Stomach (tissue), 9 donors: ENCODE data around the gene CTIF. TPM values are rescaled to one million over a fixed set of nuclear protein-coding genes. Genes with fewer than 3 reads are reported as not detected.

Experiments used
- DNase-seq, 2 donors: peaks; one replicate each; pipeline versions ENCODE4 v3.0.0 to v3.0.0-alpha.2; 2013 to 2019
- H3K27ac ChIP-seq, 5 donors: fragments of 200-600 bp in 4 of 5; sonication (generic) in 4 of 5; one replicate each; pipeline ENCODE4 v1.5.1; 2013 to 2019; ENCODE audit warnings: mild to moderate bottlenecking in 1 of 5, moderate library complexity in 1 of 5
- H3K27me3 ChIP-seq, 3 donors: fragments of 200-600 bp; sonication (generic); one replicate each; pipeline ENCODE4 v1.5.1; 2017 to 2019; ENCODE audit warnings: mixed run types in 1 of 3
- H3K36me3 ChIP-seq, 4 donors: fragments of 200-600 bp; sonication (generic); 1 replicate in 3 of 4; 2 replicates in 1 of 4; pipeline ENCODE4 v1.5.1; 2016 to 2019
- H3K4me1 ChIP-seq, 4 donors: fragments of 200-600 bp; sonication (generic); one replicate each; pipeline ENCODE4 v1.5.1; 2016 to 2019
- H3K4me3 ChIP-seq, 4 donors: fragments of 200-600 bp; sonication (generic) in 3 of 4; one replicate each; pipeline ENCODE4 v1.5.1; 2016 to 2019; ENCODE audit warnings: mild to moderate bottlenecking in 1 of 4
- H3K9me3 ChIP-seq, 4 donors: fragments of 200-600 bp; sonication (generic); one replicate each; pipeline ENCODE4 v1.5.1; 2016 to 2019
- CTCF ChIP-seq, 7 experiments: fragments of 450-650 bp in 4 of 7; fragments of 200-600 bp in 3 of 7; sonication (generic) in 3 of 7; IDR thresholded peaks; one replicate each; pipeline ENCODE4 v1.5.1; 2016 to 2019; ENCODE audit warnings: antibody characterized with exemption in 7 of 7, control low read depth in 2 of 7, mild to moderate bottlenecking in 1 of 7
- EP300 ChIP-seq: sonication (generic); formaldehyde crosslinking; IDR thresholded peaks from one replicate; pipeline ENCODE4 v1.6.1; 2017; ENCODE audit warnings: antibody characterized with exemption
- POLR2A ChIP-seq, 4 donors: fragments of 450-650 bp; IDR thresholded peaks; one replicate each; pipeline ENCODE4 v1.6.1; 2016; ENCODE audit warnings: antibody characterized with exemption in 4 of 4, control low read depth in 2 of 4, mild to moderate bottlenecking in 1 of 4, moderate library complexity in 1 of 4
- POLR2AphosphoS5 ChIP-seq, 3 donors: sonication (generic); formaldehyde crosslinking; IDR thresholded peaks; one replicate each; pipeline ENCODE4 v1.6.1; 2016; ENCODE audit warnings: antibody characterized with exemption in 3 of 3
- WGBS, 5 donors: extraction: QIAGEN DNeasy Blood & Tissue Kit in 3 of 5; methylation state at CpG; one replicate each; pipeline versions ENCODE4 v1.1.5 to v1.1.7; 2013 to 2018; 5-methylcytosine and 5-hydroxymethylcytosine counted together
- intact Hi-C: fragments of 100-400 bp; cut with DNase I; formaldehyde crosslinking; loops from one replicate; pipeline ENCODE4 v1.15.1; 2023; ENCODE audit warnings: low total_unique reads
- polyA plus RNA-seq, 3 donors: library from polyadenylated mRNA; stranded (reverse); fragments of 200-250 nt; gene quantifications; one replicate each; pipeline ENCODE4 v1.2.3, GENCODE V29; 2013
- total RNA-seq, 5 donors: library from RNA; depleted of rRNA; stranded (reverse); fragments of >200 nt; gene quantifications; one replicate each; pipeline versions ENCODE4 v1.1.0 to v1.2.3, GENCODE V29; 2014 to 2016
- donor health status: healthy with polysubstance abuse.
- donor health status: Bipolar disorder and iron deficiency.
- donor health status: healthy.

Gene CTIF
- total and polyA plus RNA-seq, 8 donors = 16.3 to 105 (median 30.3) TPM

GRCh38 chr18:48777026-48777743, 238.4 kb downstream of the CTIF start:
- intact Hi-C loops = loop anchor here (10.0 kb wide), 1 partner anchor 268 kb away; no protein-coding TSS in a partner anchor
- H3K27me3 ChIP-seq = no peaks in the 10 kb centered on the region

GRCh38 chr18:48777744-48778116, 238.9 kb downstream of the CTIF start:
- Histone ChIP-seq H3K27me3 (no peaks in the 10 kb centered on the region), H3K4me1 (peaks cover 28 to 61% (median 49%) of the 10 kb centered on the region in 4 donors), H3K27ac (peak overlapping the region in 4 of 5 donors; percentile 26 to 45 (median 33)), H3K9me3 (no peaks in the 10 kb centered on the region), H3K4me3 (no peak overlapping the region), H3K36me3 (peaks cover 0 to 10% (median 3%) of the 10 kb centered on the region in 4 donors)
- intact Hi-C loops = loop anchor here (10.0 kb wide), 1 partner anchor 267 kb away; no protein-coding TSS in a partner anchor
- peak in 1 of 2 donors; percentile 63 for DNase-seq
- WGBS, 5 donors = 75 to 92% (median 80%) methylated on average over 5 to 8 of the region's 8 CpGs
- TF ChIP-seq POLR2A (IDR thresholded peaks at IDR 0.05) = no peak
- no peak for TF ChIP-seq EP300
- no peak for TF ChIP-seq POLR2AphosphoS5 (IDR thresholded peaks at IDR 0.05)
- TF ChIP-seq CTCF (IDR thresholded peaks at IDR 0.05) = no peak

More at GRCh38 chr18:48777026-48777743, 238.4 kb downstream of the CTIF start:
- TF ChIP-seq EP300 = no peak
- peak in 5 of 7 experiments; percentile 53 to 88 (median 82) for TF ChIP-seq CTCF (IDR thresholded peaks at IDR 0.05)
- no peak for TF ChIP-seq POLR2A (IDR thresholded peaks at IDR 0.05)
- peak in 1 of 3 donors; percentile 14 for TF ChIP-seq POLR2AphosphoS5 (IDR thresholded peaks at IDR 0.05)
- DNase-seq = peak; percentile 71 to 88
- H3K9me3 ChIP-seq = no peaks in the 10 kb centered on the region
- peaks cover 0 to 13% (median 3%) of the 10 kb centered on the region in 4 donors for H3K36me3 ChIP-seq
- H3K27ac ChIP-seq = peak overlapping the region in 4 of 5 donors; percentile 26 to 45 (median 33)
- peaks cover 23 to 56% (median 44%) of the 10 kb centered on the region in 4 donors for H3K4me1 ChIP-seq
- 37 to 59% (median 44%) methylated on average over 4 to 13 of the region's 13 CpGs for WGBS, 5 donors
- H3K4me3 ChIP-seq = no peak overlapping the region

- Histone ChIP-seq H3K9me3 (no peaks in the 10 kb centered on the region), H3K27ac (peak overlapping the region in 3 of 5 donors; percentile 19 to 38 (median 22)), H3K36me3 (peaks cover 0 to 10% (median 3%) of the 10 kb centered on the region in 4 donors), H3K27me3 (no peaks in the 10 kb centered on the region), H3K4me3 (no peak overlapping the region), H3K4me1 (peaks cover 31 to 67% (median 54%) of the 10 kb centered on the region in 4 donors)
- no peak for DNase-seq
- TF ChIP-seq CTCF (IDR thresholded peaks at IDR 0.05) = no peak
- TF ChIP-seq EP300 = no peak
- TF ChIP-seq POLR2AphosphoS5 (IDR thresholded peaks at IDR 0.05) = no peak
- TF ChIP-seq POLR2A (IDR thresholded peaks at IDR 0.05) = no peak
- intact Hi-C loops = loop anchor here (10.0 kb wide), 1 partner anchor 266 kb away; no protein-coding TSS in a partner anchor
- 87 to 92% (median 91%) methylated on average over 12 to 13 of the region's 13 CpGs for WGBS, 5 donors
Measured at GRCh38 chr18:48778344-48779011, 239.6 kb downstream of the CTIF start.

- intact Hi-C loops = loop anchor here (10.0 kb wide), 1 partner anchor 265 kb away; no protein-coding TSS in a partner anchor
- Histone ChIP-seq H3K4me1 (peaks cover 31 to 76% (median 58%) of the 10 kb centered on the region in 4 donors), H3K36me3 (peaks cover 0 to 12% (median 3%) of the 10 kb centered on the region in 4 donors), H3K4me3 (no peak overlapping the region), H3K9me3 (no peaks in the 10 kb centered on the region), H3K27ac (peak overlapping the region in 2 of 5 donors; percentile 82), H3K27me3 (no peaks in the 10 kb centered on the region)
- TF ChIP-seq POLR2A (IDR thresholded peaks at IDR 0.05) (no peak), CTCF (IDR thresholded peaks at IDR 0.05) (no peak), POLR2AphosphoS5 (IDR thresholded peaks at IDR 0.05) (no peak), EP300 (no peak)
- no peak for DNase-seq
- WGBS, 5 donors = 87 to 93% (median 88%) methylated on average over 7 of the region's 7 CpGs
Measured at GRCh38 chr18:48779462-48779861, 240.6 kb downstream of the CTIF start.
